GM19463 (cell line): ENCODE measurements around the gene ACSL1.

ENCODE experiments used
- ATAC-seq: cut with Tn5 transposase; IDR thresholded peaks from one replicate; pipeline ENCODE4 v1.9.1; 2021; ENCODE audit warnings: mild to moderate bottlenecking, moderate library complexity; ENCODE audit not compliant: unreplicated experiment

Gene ACSL1

DNA sequence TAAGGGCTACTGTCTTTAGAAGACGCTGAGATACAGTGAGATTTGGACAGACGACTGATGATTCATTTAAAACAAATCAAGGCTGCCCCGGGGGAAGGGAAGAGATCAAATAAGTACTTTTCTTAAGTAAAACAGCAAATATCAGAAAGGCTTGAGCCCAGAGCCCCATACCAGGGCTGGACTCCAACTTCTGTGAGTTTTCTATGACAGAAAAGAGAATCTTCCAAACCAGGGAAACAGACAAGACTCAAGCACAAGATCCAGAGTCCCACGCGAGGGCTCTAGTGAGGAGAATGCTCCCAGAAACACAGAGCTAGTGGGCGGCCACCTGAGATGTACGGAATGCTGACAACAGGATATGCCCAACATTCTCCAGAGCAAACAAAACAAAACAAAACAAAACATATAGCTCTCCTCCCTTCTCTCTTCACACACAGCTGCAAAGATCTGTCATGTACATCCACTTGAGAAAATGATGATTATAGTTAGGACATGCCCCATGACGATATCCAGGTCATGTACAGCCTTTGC, 13.1 kb downstream of the ACSL1 start:
- no peak for ATAC-seq

GRCh38 chr4:184812199-184812542, 13.6 kb downstream of the ACSL1 start:
- ATAC-seq = no peak

DNA sequence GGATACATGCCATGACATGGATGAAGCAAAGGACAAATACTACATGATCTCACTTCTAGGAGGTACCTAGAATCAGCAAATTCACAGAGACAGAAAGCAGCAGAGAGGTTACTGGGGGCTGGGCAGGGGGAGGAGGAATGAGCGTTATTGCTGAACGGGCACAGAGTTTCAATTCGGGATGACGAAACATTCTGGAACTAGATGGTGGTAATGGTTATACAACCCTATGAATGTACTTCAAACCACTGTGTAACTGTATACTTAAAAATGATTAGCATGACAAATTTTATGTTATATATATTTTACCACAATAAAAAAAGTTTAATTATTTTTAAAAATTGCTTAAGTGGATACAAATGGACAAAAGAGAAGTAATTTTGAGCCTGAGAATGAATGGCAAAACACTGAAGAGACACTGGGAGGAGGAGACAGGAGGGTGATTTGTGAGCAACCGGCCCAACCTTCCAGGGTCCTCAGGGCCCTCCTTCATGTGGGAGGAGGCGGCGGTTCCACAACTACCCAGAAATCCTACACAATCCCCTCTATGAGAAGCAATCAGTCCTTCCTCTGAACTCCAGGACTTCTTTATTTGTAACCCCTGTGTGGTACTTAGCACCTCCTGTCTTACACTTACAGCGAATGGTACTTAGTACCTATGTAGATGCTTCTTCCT, 14.1 kb downstream of the ACSL1 start:
- ATAC-seq = no peak

GRCh38 chr4:184810720-184811119, 15.0 kb downstream of the ACSL1 start:
- no peak for ATAC-seq

- ATAC-seq = no peak
Observed at GRCh38 chr4:184808713-184809050, 17.1 kb downstream of the ACSL1 start.

DNA sequence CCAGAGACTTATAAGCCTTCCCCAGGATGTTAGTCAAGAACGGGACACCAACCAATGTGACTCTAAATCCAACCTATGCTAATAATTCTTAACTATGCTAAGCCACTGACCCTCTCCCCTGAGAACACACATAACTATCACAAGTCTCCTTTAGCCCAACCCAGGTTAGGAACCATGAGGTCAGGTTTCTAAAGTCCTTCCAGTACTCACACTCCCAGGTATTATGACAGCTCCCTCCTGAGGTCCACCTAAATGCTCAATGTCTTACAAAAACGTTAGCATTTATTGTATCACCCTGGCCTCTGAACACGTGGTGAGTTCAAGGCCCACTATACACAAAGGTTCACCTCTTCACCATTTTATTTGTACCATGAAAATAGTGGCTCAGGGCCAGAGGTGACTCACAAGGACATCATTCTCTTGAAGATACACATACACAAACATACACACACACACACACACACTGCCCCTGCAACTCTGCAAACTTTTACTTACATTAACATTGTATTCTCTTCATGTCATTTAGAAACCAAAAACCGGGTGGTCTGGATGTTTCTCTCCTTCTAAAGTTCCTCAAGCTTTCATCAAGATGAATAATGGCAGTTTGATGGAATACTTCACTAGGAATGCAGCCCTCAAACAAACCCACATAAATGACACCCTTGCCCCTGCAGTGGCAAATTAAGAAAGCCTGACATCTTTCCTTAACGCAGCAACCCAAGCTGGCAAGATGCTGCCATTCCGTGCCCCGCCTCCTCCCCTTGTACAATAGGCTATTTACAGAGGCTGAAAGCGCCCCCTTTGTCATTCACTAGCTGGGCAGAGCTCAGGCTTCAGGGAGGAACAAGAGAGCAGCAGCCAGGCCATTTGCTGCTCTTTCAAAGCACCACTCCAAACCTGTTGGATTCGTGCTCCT, 17.7 kb downstream of the ACSL1 start:
- ATAC-seq = no peak

DNA sequence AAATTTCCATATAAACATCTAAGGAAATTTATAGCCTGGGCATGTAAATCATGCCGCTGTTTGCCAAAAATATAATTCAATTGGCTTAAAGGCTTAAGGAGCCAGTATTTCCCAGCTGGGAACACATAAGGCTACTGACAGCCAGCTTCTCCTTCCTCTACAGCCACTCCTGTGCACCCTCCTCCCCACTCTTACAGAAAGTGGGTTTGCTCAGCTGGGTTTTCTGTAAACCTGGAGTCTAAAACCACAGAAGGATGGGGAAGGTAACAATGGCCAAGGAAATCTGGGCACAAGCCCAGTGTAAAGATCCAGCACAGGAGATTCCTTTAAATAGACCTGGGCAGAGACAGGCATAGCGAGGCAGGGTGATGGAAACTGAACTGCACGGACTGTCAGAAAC, 18.5 kb downstream of the ACSL1 start:
- no peak for ATAC-seq

DNA sequence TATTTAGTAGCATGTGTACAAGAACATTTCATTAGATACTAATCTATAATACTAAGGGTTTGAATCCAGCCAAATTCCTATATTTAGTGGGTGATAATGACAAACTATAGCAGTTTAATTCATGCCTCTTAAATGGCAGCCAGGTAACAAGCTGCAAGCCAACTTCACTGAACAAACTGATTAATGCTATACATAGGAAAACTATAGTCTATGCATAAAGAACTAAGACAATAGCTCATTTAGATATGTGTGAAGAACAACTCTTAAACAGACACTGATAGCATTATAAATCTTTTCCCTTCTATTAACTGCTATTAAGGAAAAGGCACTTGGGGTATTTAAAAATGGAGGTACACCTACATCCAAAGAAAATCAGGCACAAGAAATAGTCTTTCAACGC, 19.1 kb downstream of the ACSL1 start:
- no peak for ATAC-seq

DNA sequence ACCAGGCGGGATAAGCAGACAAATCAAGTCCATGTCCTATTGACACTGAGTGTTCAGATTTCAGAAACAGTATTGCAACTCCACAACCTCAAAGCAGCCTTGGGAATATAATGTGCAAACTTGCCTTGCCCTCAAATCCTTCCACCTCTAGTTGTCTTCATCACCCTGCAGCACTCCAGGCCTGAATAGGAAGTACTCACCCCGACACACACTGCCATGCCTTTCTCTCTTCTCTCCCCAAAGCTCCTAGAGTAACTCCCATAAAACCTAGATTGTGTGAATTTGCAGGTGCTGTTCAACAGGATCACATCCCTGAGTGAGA, 19.6 kb downstream of the ACSL1 start:
- no peak for ATAC-seq

DNA sequence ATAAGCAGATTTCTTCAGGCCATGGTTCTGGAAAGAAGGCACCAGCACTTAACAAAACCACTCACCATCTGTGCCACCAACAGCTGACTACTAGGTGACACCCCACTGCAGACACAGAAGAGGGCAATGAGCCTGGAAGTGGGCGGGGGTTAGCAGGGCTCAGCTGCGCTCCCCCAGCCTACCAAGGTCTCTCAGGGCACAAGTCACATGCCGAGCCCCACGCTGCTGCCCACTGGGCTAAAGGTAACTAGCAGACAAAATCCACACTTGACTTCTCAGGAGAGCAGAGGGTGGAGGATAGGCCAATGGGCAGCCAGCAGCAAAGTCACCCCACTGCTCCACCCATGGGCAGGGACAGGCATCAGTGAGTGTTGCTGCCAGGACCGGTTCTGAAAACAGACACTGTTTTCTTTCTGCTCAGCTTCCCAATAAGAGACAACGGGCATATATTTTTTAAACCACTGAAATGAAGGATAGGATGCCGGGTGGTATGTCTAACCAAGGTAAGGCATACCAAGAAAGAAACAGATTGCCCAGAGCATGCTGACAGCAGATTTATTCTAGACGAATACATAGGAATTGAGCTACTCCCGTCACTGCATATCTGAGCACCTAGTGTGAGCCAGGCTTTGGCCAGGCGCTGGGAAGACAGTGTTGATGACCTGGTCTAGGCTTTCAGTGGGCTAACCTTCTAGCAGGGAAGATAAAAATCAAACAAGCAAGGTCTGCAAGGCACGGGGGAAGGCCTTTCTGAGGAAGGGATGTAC, 20.1 kb downstream of the ACSL1 start:
- ATAC-seq = peak; percentile 84

DNA sequence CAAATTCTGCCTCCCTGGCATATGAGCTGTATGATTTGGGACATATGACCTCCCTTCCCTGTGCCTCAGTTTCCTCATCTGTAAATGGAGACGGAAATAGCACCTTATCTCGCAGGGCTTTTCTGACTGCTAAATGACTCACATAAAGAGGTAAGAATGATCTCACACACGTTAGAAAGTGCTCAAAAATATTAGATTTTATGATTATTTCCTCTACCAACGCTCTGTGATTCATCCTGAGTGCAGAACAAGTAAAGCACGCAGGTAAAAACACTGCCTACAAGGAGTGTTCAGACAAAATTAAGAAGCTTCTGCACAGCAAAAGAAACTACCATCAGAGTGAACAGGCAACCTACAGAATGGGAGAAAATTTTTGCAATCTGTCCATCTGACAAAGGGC, 21.1 kb downstream of the ACSL1 start:
- no peak for ATAC-seq

DNA sequence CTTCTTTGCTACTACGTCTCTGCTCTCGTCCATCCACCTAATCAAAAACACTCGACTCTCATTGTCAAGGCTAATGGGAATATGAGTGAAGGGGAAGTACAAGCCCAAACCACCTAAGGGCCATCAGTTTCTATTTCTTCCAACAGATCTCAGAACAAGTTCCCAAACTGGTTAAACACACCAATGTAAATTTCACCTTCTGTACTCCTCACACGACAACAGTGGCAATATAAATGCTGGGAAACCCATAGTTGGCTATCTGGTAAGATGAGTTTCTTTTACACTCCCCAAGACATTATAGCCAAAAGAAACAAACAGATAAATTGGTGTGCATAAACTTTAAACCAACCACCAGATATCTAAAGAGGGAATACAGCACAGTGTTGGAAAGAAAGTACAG, 21.9 kb downstream of the ACSL1 start:
- no peak for ATAC-seq

DNA sequence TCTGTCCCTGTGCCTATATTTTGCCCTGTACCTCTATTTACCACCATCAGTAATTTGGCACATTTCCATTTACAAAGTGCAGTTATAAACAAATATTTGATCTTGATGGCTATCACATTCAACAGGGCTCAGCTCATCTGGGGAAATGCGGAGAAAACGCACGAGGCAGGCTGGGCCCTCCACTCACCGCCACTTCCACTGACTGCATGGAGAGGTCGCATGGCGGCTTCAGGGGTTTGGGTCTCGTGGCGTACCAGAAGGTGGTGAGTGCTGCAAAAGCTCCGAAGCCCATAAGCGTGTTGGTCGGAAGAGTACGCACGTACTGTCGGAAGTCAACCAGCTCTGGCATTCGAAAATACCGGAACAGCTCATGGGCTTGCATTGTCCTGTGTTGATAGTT, 22.6 kb downstream of the ACSL1 start:
- ATAC-seq = no peak

GRCh38 chr4:184802697-184803015, 23.1 kb downstream of the ACSL1 start:
- no peak for ATAC-seq

DNA sequence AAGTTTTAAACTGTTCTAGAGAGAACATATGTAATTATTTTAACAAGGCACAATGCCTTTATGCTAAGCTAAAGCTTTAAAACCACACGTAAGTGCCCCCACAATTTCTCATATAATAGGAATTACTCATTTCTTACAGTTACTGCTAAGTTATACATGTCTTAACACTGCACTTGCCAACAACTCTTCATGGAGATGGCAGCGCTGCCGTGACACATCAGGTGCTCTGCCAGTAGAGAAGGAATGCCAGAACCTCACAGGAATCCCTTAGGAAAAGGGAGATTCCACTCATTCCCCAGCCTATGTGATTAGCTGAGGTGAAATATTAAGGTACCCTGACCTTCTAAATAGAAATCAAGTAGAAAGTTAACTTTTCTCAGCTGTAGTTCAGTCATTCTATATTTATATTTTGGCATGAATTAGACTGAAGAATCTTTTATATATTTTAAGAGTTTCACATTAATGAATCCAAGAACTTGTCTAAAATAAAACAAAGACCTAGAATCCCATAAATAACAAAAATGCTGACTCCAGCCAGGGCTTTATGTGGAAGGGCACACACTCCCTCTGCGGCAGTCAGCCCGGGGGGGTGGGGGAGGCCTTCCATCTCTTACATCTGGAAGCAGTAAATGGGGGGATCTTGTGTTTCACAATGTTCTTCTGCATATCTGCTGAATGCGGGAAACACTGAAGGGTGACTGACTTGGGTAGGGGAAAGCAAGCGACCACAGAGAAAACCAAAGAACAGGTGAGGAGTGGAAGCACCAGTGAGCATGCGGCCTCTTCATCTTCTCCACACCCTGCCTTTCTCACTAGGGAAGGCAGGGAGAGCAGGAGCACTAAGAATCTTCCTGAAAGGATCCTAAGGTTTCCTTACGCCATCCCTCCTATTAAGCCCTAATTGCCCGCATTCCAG, 23.7 kb downstream of the ACSL1 start:
- ATAC-seq = no peak

DNA sequence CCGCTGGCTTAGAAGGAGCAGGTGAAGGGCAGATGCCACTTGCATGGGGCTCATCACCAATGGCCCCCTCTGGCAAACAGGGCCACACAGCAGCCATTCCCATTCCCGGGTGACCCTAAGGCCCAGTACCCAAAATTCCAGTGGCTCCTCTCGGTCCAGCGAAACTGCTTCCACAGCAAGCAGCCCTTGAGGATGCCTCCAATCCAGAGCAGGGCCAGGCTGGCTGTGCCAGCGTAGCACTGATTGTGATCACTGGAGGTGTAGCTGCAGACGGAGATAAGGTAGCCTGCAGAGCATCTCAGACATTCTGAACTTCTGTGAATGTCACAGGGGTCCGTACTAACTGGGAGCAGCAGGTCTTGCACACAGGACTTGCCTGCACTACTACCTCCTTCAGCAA, 27.3 kb downstream of the ACSL1 start:
- no peak for ATAC-seq

- no peak for ATAC-seq
Observed at GRCh38 chr4:184796906-184797305, 28.9 kb downstream of the ACSL1 start.

- no peak for ATAC-seq
Observed at GRCh38 chr4:184795214-184795844, 30.4 kb downstream of the ACSL1 start.

GRCh38 chr4:184794470-184794869, 31.3 kb downstream of the ACSL1 start:
- no peak for ATAC-seq

DNA sequence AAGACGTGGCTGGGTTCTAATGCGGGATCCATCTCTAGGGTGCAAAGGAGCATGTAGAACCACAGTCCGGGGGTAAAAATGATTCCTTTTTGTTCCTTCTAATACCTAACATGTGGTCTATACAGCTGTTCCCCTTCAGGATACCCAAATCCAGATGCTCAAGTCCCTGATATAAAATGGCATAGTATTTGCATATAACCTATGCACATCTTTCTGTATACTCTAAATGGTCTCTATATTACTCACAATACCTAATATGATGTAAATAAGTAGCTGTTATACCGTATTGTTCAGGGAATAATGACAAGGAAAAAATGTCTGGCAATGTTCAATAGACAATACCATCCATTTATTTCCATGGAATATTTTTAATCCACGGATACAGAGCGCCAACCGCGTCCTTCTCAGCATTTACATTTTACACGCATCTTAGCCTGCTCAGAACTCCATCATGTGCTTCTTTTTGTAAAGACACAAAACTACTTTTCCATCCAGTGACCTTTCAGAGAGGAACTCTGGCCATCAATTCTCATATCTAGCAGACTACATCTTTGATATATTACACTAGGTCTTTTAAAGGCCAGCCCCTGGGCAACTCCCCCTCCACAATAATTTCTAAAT, 31.9 kb downstream of the ACSL1 start:
- ATAC-seq = no peak
